Mucosa of descending colon (tissue), 3 donors: Measurements from ENCODE around the gene FBLN1. TPM values are rescaled to one million over a fixed set of nuclear protein-coding genes. Genes with fewer than 3 reads are reported as not detected.

Experiments
- ATAC-seq: fragments of 200-7000 bp; cut with Tn5 transposase; one replicate; pipeline ENCODE4 v1.9.1; 2020; ENCODE audit warnings: mild to moderate bottlenecking, moderate library complexity
- DNase-seq, 3 donors: peaks; one replicate each; pipeline ENCODE4 v3.0.0-alpha.2; 2020
- H3K36me3 ChIP-seq: fragments of 200-600 bp; one replicate; pipeline ENCODE4 v1.8.0; 2021; ENCODE audit warnings: low read depth, mild to moderate bottlenecking
- H3K4me1 ChIP-seq: fragments of 200-600 bp; one replicate; pipeline ENCODE4 v1.8.0; 2021; ENCODE audit warnings: low read depth, mild to moderate bottlenecking
- H3K4me3 ChIP-seq: fragments of 200-600 bp; one replicate; pipeline ENCODE4 v1.8.0; 2021; ENCODE audit warnings: mild to moderate bottlenecking
- H3K9me3 ChIP-seq: fragments of 200-600 bp; one replicate; pipeline ENCODE4 v1.8.0; 2021; ENCODE audit warnings: mild to moderate bottlenecking
- intact Hi-C, 2 donors: fragments of 100-400 bp; cut with DNase I in 1 of 2; cut with micrococcal nuclease in 1 of 2; formaldehyde crosslinking; loops; one replicate each; pipeline versions ENCODE4 v1.11.0 to v1.11.1; 2022; cut with DNase I, micrococcal nuclease
- total RNA-seq, 3 donors: library from RNA; stranded (reverse); fragmentation: NEBNext Ultra II Directional in 2 of 3; extraction: Animal tissue kit (Norgen Biotek cat#: 25700) in 2 of 3; gene quantifications; one replicate each; pipeline versions ENCODE4 v1.2.1 to v1.2.4, GENCODE V29; 2021 to 2023
- TF ChIP-seq, protein P1 (sequence below): fragments of 200-600 bp; IDR thresholded peaks from one replicate; pipeline ENCODE4 v1.8.0; 2022; ENCODE audit warnings: antibody characterized with exemption, mild to moderate bottlenecking
- donor health status: DM: no; HTN: no; CAD: no; lungs with moderate emphysema.
- donor health status: DM: no; HTN: no; CAD: no.
- donor health status: DM: no; HTN: yes; CAD: no.

The FBLN1 gene
- total RNA-seq, 3 donors from 2014 or later, result 34.1 to 198 (median 88.3) TPM

GRCh38 chr22:45608763-45609180 lies 106.1 kb downstream of the FBLN1 start:
- Histone ChIP-seq H3K9me3 (no peaks in the 10 kb centered on the region), H3K4me1 (peaks cover 9% of the 10 kb centered on the region), H3K36me3 (no peaks in the 10 kb centered on the region), H3K4me3 (no peak overlapping the region)
- ATAC-seq (no peak), DNase-seq (no peak)
- TF ChIP-seq, protein P1, sequence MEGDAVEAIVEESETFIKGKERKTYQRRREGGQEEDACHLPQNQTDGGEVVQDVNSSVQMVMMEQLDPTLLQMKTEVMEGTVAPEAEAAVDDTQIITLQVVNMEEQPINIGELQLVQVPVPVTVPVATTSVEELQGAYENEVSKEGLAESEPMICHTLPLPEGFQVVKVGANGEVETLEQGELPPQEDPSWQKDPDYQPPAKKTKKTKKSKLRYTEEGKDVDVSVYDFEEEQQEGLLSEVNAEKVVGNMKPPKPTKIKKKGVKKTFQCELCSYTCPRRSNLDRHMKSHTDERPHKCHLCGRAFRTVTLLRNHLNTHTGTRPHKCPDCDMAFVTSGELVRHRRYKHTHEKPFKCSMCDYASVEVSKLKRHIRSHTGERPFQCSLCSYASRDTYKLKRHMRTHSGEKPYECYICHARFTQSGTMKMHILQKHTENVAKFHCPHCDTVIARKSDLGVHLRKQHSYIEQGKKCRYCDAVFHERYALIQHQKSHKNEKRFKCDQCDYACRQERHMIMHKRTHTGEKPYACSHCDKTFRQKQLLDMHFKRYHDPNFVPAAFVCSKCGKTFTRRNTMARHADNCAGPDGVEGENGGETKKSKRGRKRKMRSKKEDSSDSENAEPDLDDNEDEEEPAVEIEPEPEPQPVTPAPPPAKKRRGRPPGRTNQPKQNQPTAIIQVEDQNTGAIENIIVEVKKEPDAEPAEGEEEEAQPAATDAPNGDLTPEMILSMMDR, result no peak
- intact Hi-C loops, result no loop called here

DNA sequence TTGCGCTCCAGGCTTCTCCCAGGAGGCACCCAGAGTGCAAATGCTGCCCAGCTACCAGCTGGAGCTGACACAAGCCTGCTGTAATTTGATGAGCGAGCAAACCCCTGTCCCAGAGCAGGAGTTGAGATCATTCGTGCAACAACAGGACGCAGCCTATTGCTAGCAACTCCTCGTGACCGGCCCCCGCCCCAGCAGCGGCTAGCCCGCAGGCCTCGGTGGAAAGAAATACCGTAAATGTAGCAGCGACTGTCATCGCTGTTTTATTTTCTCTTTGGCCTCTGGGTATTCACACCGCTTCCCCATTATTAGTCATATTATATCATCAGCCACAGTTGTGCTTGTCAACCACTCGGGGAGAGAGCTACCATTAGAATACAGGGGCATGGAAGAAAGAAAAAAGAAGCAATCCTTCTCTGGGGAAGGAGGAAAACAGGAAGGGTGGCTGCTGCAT lies 109.8 kb downstream of the FBLN1 start:
- TF ChIP-seq, protein P1, result no peak
- ATAC-seq (peak; percentile 42), DNase-seq (no peak)
- H3K9me3 ChIP-seq, result no peaks in the 10 kb centered on the region
- H3K4me3 ChIP-seq, result no peak overlapping the region
- intact Hi-C loops, result loop anchor here in 1 of 2 donors (10.0 kb wide), 1 partner anchor 1982 kb away; no protein-coding TSS in a partner anchor
- no peaks in the 10 kb centered on the region for H3K36me3 ChIP-seq
- H3K4me1 ChIP-seq, result no peaks in the 10 kb centered on the region

- no peak for ATAC-seq
- Histone ChIP-seq H3K4me1 (no peaks in the 10 kb centered on the region), H3K9me3 (no peaks in the 10 kb centered on the region), H3K36me3 (no peaks in the 10 kb centered on the region), H3K4me3 (no peak overlapping the region)
- intact Hi-C loops, result loop anchor here in 1 of 2 donors (10.0 kb wide), 1 partner anchor 1982 kb away; no protein-coding TSS in a partner anchor
- no peak for DNase-seq
- TF ChIP-seq, protein P1, result no peak
Observed at GRCh38 chr22:45612940-45613339, 110.3 kb downstream of the FBLN1 start.

DNA sequence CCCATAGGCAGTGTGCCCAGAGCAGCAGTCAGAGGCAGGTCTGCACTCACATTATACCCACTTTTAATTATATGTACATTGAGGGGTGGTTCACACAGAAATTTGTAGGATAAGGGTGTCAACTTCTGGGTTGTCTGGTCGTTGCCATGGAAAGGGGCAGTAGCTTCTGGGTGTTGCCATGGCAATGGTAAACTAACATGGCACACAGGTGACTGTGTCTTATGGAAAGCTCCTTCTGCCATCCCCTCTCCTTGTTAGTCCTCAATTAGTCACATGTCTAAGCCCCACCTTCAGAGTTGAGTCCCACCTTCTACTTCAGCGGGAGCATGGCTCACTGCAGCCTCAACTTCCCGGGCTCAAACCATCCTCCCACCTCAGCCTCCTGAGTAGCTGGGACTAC lies 112.7 kb downstream of the FBLN1 start:
- DNase-seq, result no peak
- intact Hi-C loops, result loop anchor here in 1 of 2 donors (10.0 kb wide), 1 partner anchor 1979 kb away; no protein-coding TSS in a partner anchor
- ATAC-seq, result no peak
- H3K9me3 ChIP-seq, result no peaks in the 10 kb centered on the region
- no peaks in the 10 kb centered on the region for H3K4me1 ChIP-seq
- H3K36me3 ChIP-seq, result no peaks in the 10 kb centered on the region
- TF ChIP-seq, protein P1, result no peak
- no peak overlapping the region for H3K4me3 ChIP-seq

- no peak overlapping the region for H3K4me3 ChIP-seq
- DNase-seq (no peak), ATAC-seq (no peak)
- H3K4me1 ChIP-seq, result no peaks in the 10 kb centered on the region
- intact Hi-C loops, result loop anchor here in 1 of 2 donors (10.0 kb wide), 1 partner anchor 1978 kb away; no protein-coding TSS in a partner anchor
- H3K9me3 ChIP-seq, result no peaks in the 10 kb centered on the region
- H3K36me3 ChIP-seq, result no peaks in the 10 kb centered on the region
- TF ChIP-seq, protein P1, result no peak
Observed at GRCh38 chr22:45616432-45616831, 113.7 kb downstream of the FBLN1 start.

DNA sequence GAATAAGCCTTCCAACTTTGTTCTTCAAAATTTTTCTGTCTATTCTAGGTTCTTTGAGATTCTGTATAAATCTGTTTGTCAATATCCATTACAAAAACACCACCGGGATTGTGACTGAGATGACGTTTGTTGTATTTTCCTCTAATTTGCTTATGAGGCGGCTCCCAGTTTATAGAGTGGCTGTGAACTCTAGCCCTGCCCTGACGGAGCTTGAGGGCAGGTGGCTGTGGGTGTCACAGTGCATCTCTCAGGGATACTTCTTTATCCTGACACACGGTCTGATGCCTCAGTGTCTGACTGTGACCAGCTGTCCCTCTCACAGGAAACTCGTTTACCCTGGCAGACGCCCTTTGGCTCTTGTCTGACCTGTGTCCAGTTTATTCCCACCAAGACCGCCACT lies 115.3 kb downstream of the FBLN1 start:
- intact Hi-C loops, result loop anchor here in 1 of 2 donors (10.0 kb wide), 1 partner anchor 1977 kb away; no protein-coding TSS in a partner anchor
- Histone ChIP-seq H3K4me1 (no peaks in the 10 kb centered on the region), H3K36me3 (no peaks in the 10 kb centered on the region), H3K9me3 (no peaks in the 10 kb centered on the region), H3K4me3 (no peak overlapping the region)
- no peak for DNase-seq
- ATAC-seq, result peak; percentile 67
- TF ChIP-seq, protein P1, result no peak
